ENCODE measurements around the gene HSPA4.
"Not testable (repeated sequence)": the region's sequence is repeated elsewhere in the genome, so short reads cannot be mapped to it uniquely, and the experiment has no call there.

HSPA4 gene

GRCh38 chr5:133124891-133125290 lies 73.1 kb downstream of the HSPA4 start:
- no peak for DNase-seq (ENCODE audit: low spot score)

GRCh38 chr5:133128066-133128465 lies 76.3 kb downstream of the HSPA4 start:
- DNase-seq (ENCODE audit: low spot score): no peak

- no peak for DNase-seq (ENCODE audit: low spot score)
Measured at GRCh38 chr5:133129289-133129688, 77.5 kb downstream of the HSPA4 start.

- no peak for DNase-seq (ENCODE audit: low spot score)
Measured at GRCh38 chr5:133129950-133130349, 78.1 kb downstream of the HSPA4 start.

- no peak for DNase-seq (ENCODE audit: low spot score)
Measured at GRCh38 chr5:133130387-133131118, 78.7 kb downstream of the HSPA4 start.

GRCh38 chr5:133132717-133133116 lies 80.9 kb downstream of the HSPA4 start:
- no peak for DNase-seq (ENCODE audit: low spot score)

- DNase-seq (ENCODE audit: low spot score): not testable (repeated sequence)
Measured at GRCh38 chr5:133133241-133133640, 81.4 kb downstream of the HSPA4 start.

- DNase-seq (ENCODE audit: low spot score): not testable (repeated sequence)
Measured at GRCh38 chr5:133136890-133137289, 85.1 kb downstream of the HSPA4 start.

GRCh38 chr5:133140311-133140710 lies 88.5 kb downstream of the HSPA4 start:
- DNase-seq (ENCODE audit: low spot score): no peak

- DNase-seq (ENCODE audit: low spot score): no peak
Measured at GRCh38 chr5:133141746-133142145, 89.9 kb downstream of the HSPA4 start.

- no peak for DNase-seq (ENCODE audit: low spot score)
Measured at GRCh38 chr5:133142782-133143181, 91.0 kb downstream of the HSPA4 start.

GRCh38 chr5:133144245-133144981 lies 92.6 kb downstream of the HSPA4 start:
- DNase-seq (ENCODE audit: low spot score): no peak

- no peak for DNase-seq (ENCODE audit: low spot score)
Measured at GRCh38 chr5:133145436-133146170, 93.8 kb downstream of the HSPA4 start.

- no peak for DNase-seq (ENCODE audit: low spot score)
Measured at GRCh38 chr5:133147411-133147810, 95.6 kb downstream of the HSPA4 start.

GRCh38 chr5:133147815-133148567 lies 96.2 kb downstream of the HSPA4 start:
- DNase-seq (ENCODE audit: low spot score): no peak

GRCh38 chr5:133149345-133149744 lies 97.5 kb downstream of the HSPA4 start:
- no peak for DNase-seq (ENCODE audit: low spot score)

GRCh38 chr5:133150909-133151544 lies 99.2 kb downstream of the HSPA4 start:
- no peak for DNase-seq (ENCODE audit: low spot score)

GRCh38 chr5:133154274-133155075 lies 102.7 kb downstream of the HSPA4 start:
- DNase-seq (ENCODE audit: low spot score): no peak

- no peak for DNase-seq (ENCODE audit: low spot score)
Measured at GRCh38 chr5:133155326-133155969, 103.6 kb downstream of the HSPA4 start.
